ENCODE data around the gene ADCK2. TPM values are rescaled to one million over a fixed set of nuclear protein-coding genes. Genes with fewer than 3 reads are reported as not detected.
"Not testable (repeated sequence)": the region's sequence is repeated elsewhere in the genome, so short reads cannot be mapped to it uniquely, and the experiment has no call there.

The ADCK2 gene
- total RNA-seq, 2 donors from 2014 or later: 20.8 to 25.7 TPM

DNA sequence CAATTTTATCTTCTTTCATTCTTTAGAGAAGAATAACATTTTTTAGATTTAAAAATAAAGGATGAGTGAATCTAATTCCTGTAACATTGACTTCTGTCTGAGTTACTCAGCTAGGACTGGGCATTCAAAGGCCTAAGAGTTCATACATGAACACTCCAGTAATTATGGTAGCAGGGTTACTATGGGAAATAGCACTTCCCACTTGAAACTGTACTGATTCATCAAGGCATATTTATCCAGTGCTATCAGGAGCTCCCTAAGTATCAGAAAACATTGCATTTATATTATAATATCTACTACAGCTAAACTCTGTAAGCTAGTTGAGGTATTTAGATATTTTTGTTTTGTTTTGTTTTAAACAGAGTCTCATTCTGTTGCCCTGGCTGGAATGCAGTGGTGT lies 65.5 kb downstream of the ADCK2 start:
- DNase-seq (ENCODE audit: low spot score) (no peak), ATAC-seq (ENCODE audit: insufficient number of reproducible peaks, low FRiP score, low read depth) (no peak)
- Histone ChIP-seq H3K27me3 (replicated peaks; ENCODE audit: insufficient read depth) (no peaks in the 10 kb centered on the region), H3K4me1 (ENCODE audit: control insufficient read depth in 1 of 2, low read depth in 2 of 2) (no peaks in the 10 kb centered on the region), H3K9me3 (no peaks in the 10 kb centered on the region), H3K27ac (no peak overlapping the region), H3K4me3 (no peak overlapping the region), H3K36me3 (peaks cover 14% of the 10 kb centered on the region)
- TF ChIP-seq, protein P1, sequence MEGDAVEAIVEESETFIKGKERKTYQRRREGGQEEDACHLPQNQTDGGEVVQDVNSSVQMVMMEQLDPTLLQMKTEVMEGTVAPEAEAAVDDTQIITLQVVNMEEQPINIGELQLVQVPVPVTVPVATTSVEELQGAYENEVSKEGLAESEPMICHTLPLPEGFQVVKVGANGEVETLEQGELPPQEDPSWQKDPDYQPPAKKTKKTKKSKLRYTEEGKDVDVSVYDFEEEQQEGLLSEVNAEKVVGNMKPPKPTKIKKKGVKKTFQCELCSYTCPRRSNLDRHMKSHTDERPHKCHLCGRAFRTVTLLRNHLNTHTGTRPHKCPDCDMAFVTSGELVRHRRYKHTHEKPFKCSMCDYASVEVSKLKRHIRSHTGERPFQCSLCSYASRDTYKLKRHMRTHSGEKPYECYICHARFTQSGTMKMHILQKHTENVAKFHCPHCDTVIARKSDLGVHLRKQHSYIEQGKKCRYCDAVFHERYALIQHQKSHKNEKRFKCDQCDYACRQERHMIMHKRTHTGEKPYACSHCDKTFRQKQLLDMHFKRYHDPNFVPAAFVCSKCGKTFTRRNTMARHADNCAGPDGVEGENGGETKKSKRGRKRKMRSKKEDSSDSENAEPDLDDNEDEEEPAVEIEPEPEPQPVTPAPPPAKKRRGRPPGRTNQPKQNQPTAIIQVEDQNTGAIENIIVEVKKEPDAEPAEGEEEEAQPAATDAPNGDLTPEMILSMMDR (IDR thresholded peaks at IDR 0.05): no peak

DNA sequence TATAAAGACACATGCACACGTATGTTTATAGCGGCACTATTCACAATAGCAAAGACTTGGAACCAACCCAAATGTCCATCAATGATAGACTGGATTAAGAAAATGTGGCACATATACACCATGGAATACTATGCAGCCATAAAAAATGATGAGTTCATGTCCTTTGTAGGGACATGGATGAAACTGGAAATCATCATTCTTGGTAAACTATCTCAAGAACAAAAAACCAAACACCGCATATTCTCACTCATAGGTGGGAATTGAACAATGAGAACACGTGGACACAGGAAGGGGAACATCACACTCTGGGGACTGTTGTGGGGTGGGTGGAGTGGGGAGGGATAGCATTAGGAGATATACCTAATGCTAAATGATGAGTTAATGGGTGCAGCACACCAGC lies 70.5 kb downstream of the ADCK2 start:
- not testable (repeated sequence) for ATAC-seq (ENCODE audit: insufficient number of reproducible peaks, low FRiP score, low read depth); H3K27ac ChIP-seq; H3K4me1 ChIP-seq (ENCODE audit: control insufficient read depth in 1 of 2, low read depth in 2 of 2); DNase-seq (ENCODE audit: low spot score); H3K9me3 ChIP-seq; H3K27me3 ChIP-seq (replicated peaks; ENCODE audit: insufficient read depth); H3K4me3 ChIP-seq
- peaks cover 10% of the 10 kb centered on the region for H3K36me3 ChIP-seq

- ATAC-seq (ENCODE audit: insufficient number of reproducible peaks, low FRiP score, low read depth): no peak
Observed at GRCh38 chr7:140744005-140744404, 71.3 kb downstream of the ADCK2 start.

More at GRCh38 chr7:140744005-140744404, 71.3 kb downstream of the ADCK2 start:
- H3K4me1 ChIP-seq (ENCODE audit: control insufficient read depth in 1 of 2, low read depth in 2 of 2): no peaks in the 10 kb centered on the region
- H3K4me3 ChIP-seq: no peak overlapping the region
- H3K27me3 ChIP-seq (replicated peaks; ENCODE audit: insufficient read depth): no peaks in the 10 kb centered on the region
- TF ChIP-seq, protein P1 (IDR thresholded peaks at IDR 0.05): no peak
- H3K36me3 ChIP-seq: peaks cover 6% of the 10 kb centered on the region
- DNase-seq (ENCODE audit: low spot score): no peak
- H3K27ac ChIP-seq: no peak overlapping the region
- no peaks in the 10 kb centered on the region for H3K9me3 ChIP-seq

Other genes with a start within 250 kb of the ADCK2 start
- gene MKRN1, start 193.4 kb upstream of the ADCK2 start, total RNA-seq: 10 to 100 TPM; 39.7 to 62.1 TPM
- 1 to 10 TPM; 4.9 to 5.1 TPM for gene DENND2A, start 32.1 kb upstream of the ADCK2 start, total RNA-seq
- 100 to 1,000 TPM in 1 of 2 donors, 10 to 100 TPM in 1; 84.0 to 354 TPM for gene NDUFB2, start 23.8 kb downstream of the ADCK2 start, total RNA-seq

Data from thoracic aorta (tissue), 2 donors.